Activated B cell treated with CpG ODN at 0.5 μM for 24 hours (primary cell): ENCODE results near the gene AGMO. TPM values are rescaled to one million over a fixed set of nuclear protein-coding genes. Genes with fewer than 3 reads are reported as not detected.

Experiments used
- ATAC-seq: fragments of 200-7000 bp; cut with Tn5 transposase; one replicate; pipeline ENCODE4 v1.10.0; 2021; ENCODE audit warnings: low read depth, mild to moderate bottlenecking, moderate library complexity
- CTCF ChIA-PET: fragments of 350-600 bp; sonication (Branson Sonifier 250); formaldehyde crosslinking; loops from one replicate; lab custom pipeline; 2021; ENCODE audit warnings: antibody characterized with exemption; lab: Charles Lee
- POLR2A ChIA-PET: fragments of 350-600 bp; sonication (Branson Sonifier 250); formaldehyde crosslinking; loops from one replicate; lab custom pipeline; 2021; ENCODE audit warnings: antibody characterized with exemption; lab: Charles Lee
- DNase-seq: peaks from one replicate; pipeline ENCODE4 v3.0.0; 2022
- H3K27ac Mint-ChIP-seq: one replicate; pipeline ENCODE4 v1.8.0; 2020; ENCODE audit warnings: mixed read lengths
- H3K27me3 Mint-ChIP-seq: one replicate; pipeline ENCODE4 v1.8.0; 2021; ENCODE audit warnings: mixed read lengths
- H3K36me3 Mint-ChIP-seq: one replicate; pipeline ENCODE4 v1.8.0; 2021; ENCODE audit warnings: low read depth, mixed read lengths
- H3K4me1 Mint-ChIP-seq: one replicate; pipeline ENCODE4 v1.8.0; 2021; ENCODE audit warnings: mixed read lengths
- H3K4me3 Mint-ChIP-seq: one replicate; pipeline ENCODE4 v1.8.0; 2020; ENCODE audit warnings: mild to moderate bottlenecking, mixed read lengths
- H3K9me3 Mint-ChIP-seq: one replicate; pipeline ENCODE4 v1.8.0; 2020; ENCODE audit warnings: mixed read lengths
- CTCF ChIP-seq: fragments of 200-600 bp; IDR thresholded peaks from one replicate; pipeline ENCODE4 v1.8.0; 2022; ENCODE audit warnings: antibody characterized with exemption, mild to moderate bottlenecking
- intact Hi-C: fragments of 100-400 bp; cut with micrococcal nuclease; formaldehyde crosslinking; loops from one replicate; pipeline ENCODE4 v1.15.1; 2024
- total RNA-seq: library from RNA; stranded (reverse); gene quantifications from 2 replicates; pipeline ENCODE4 v1.2.3, GENCODE V29; 2022

AGMO gene
- total RNA-seq, 1 donor from 2014 or later, result not detected

- POLR2A ChIA-PET, result no interaction called here
- Mint-ChIP-seq H3K4me1 (no peaks in the 10 kb centered on the region), H3K36me3 (no peaks in the 10 kb centered on the region), H3K27me3 (no peaks in the 10 kb centered on the region), H3K9me3 (no peaks in the 10 kb centered on the region), H3K4me3 (no peak overlapping the region), H3K27ac (no peak overlapping the region)
- no peak for TF ChIP-seq CTCF
- DNase-seq (no peak), ATAC-seq (no peak)
- CTCF ChIA-PET, result no interaction called here
- intact Hi-C loops, result no loop called here
Observed at GRCh38 chr7:15470825-15471668, 90.8 kb downstream of the AGMO start.

GRCh38 chr7:15464667-15465121, 97.1 kb downstream of the AGMO start:
- Mint-ChIP-seq H3K9me3 (no peaks in the 10 kb centered on the region), H3K27me3 (no peaks in the 10 kb centered on the region), H3K4me1 (no peaks in the 10 kb centered on the region), H3K4me3 (no peak overlapping the region), H3K27ac (no peak overlapping the region), H3K36me3 (no peaks in the 10 kb centered on the region)
- TF ChIP-seq CTCF, result no peak
- DNase-seq, result no peak
- ChIA-PET POLR2A (no interaction called here), CTCF (no interaction called here)
- intact Hi-C loops, result no loop called here
- no peak for ATAC-seq

GRCh38 chr7:15463801-15464666, 97.8 kb downstream of the AGMO start:
- Mint-ChIP-seq H3K27me3 (no peaks in the 10 kb centered on the region), H3K36me3 (no peaks in the 10 kb centered on the region), H3K27ac (no peak overlapping the region), H3K4me3 (no peak overlapping the region), H3K4me1 (no peaks in the 10 kb centered on the region), H3K9me3 (no peaks in the 10 kb centered on the region)
- ATAC-seq, result no peak
- CTCF ChIA-PET, result no interaction called here
- intact Hi-C loops, result no loop called here
- POLR2A ChIA-PET, result no interaction called here
- TF ChIP-seq CTCF, result no peak
- no peak for DNase-seq

DNA sequence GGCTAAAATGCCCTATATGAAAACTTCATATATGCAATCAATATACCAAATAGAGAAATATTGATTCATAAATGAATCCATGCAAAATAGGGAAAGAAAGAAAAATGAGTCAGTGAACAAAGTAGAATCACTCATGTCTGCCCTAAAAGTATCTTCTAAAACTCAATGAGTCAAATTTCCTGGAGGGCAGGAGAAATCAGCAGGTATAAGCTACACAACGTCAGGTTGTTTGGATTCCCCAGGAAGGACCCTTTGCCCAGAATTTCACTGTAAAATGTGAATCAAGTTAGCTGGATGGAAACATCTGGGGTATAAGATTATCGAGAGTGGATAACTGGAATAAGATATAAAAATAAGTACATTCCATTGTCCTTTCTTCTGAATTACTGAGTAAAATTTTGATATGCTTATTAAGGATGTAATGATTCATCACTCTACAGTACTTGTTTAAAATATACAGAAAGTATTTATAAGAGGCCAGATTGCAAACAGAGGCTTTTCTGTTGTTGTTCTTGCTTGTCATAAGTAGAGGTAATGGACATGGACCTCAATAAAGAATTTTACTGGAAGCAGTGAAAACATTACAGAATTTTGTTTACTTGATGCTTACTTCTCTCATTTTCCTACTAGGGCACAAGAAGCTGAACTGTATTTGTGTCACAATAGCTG, 99.0 kb downstream of the AGMO start:
- no peak for ATAC-seq
- H3K4me1 Mint-ChIP-seq, result no peaks in the 10 kb centered on the region
- no peak overlapping the region for H3K4me3 Mint-ChIP-seq
- H3K27me3 Mint-ChIP-seq, result no peaks in the 10 kb centered on the region
- no peak for DNase-seq
- ChIA-PET POLR2A (no interaction called here), CTCF (no interaction called here)
- intact Hi-C loops, result no loop called here
- TF ChIP-seq CTCF, result no peak
- H3K27ac Mint-ChIP-seq, result no peak overlapping the region
- no peaks in the 10 kb centered on the region for H3K9me3 Mint-ChIP-seq
- no peaks in the 10 kb centered on the region for H3K36me3 Mint-ChIP-seq
